ENCODE data around the gene SDE2.

DNA sequence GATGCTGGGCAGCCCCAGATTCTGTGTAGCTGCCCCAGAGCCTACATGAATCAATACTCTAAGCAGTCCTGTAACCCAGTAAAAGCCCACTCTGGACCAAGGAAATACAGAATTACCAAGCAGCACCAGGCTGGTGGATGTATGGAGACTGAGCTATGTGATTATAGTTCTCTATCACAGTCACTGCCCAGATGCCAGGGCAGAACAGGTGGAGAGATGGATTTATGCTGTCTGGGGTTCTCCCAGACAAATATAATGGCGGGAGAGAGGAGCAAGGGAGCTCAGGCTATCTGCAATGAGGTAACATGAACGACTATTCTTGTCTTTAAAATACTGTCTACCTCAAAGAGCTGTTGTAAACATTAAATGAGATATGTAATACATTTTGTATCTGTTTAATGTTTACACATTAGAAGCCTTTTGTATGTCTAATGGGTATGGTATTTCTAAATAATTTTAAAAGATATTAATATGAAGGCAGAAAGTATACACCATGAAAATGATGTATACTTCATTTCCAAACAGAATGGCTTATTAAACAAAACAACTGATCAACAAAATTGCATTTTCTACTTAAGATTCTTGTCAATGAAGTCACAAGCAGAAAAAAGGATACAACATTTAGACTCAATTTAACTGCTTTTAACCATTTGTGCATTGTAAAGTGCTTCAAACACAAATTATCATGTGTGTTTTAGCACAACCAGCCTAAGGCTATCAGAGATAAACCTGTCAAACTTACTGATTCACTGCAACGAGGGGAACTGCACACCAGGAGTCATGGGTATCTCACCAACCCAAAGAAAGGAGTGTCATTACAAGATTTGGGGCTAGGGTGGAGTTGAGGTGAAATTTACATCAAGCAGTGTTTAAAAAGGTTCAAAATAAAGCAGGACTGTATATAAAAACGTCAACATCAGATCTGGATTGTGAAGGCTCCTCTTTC, 3.0 kb downstream of the SDE2 start:
- TF ChIP-seq, protein P1, sequence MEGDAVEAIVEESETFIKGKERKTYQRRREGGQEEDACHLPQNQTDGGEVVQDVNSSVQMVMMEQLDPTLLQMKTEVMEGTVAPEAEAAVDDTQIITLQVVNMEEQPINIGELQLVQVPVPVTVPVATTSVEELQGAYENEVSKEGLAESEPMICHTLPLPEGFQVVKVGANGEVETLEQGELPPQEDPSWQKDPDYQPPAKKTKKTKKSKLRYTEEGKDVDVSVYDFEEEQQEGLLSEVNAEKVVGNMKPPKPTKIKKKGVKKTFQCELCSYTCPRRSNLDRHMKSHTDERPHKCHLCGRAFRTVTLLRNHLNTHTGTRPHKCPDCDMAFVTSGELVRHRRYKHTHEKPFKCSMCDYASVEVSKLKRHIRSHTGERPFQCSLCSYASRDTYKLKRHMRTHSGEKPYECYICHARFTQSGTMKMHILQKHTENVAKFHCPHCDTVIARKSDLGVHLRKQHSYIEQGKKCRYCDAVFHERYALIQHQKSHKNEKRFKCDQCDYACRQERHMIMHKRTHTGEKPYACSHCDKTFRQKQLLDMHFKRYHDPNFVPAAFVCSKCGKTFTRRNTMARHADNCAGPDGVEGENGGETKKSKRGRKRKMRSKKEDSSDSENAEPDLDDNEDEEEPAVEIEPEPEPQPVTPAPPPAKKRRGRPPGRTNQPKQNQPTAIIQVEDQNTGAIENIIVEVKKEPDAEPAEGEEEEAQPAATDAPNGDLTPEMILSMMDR (IDR thresholded peaks at IDR 0.05) = no peak
- no peak for TF ChIP-seq POLR2A (IDR thresholded peaks at IDR 0.05)

All from thyroid gland (tissue), 4 donors.